Kidney glomerular epithelial cell (primary cell): Measurements from ENCODE around the gene TRIM42.

Experiments
- DNase-seq: peaks from one replicate; lab custom pipeline; 2025; lab: John Stamatoyannopoulos, UW

Gene TRIM42

GRCh38 chr3:140677764-140678163, at the start of gene TRIM42:
TSS of gene TRIM42 (plus strand) at chr3:140678064. CDS start at chr3:140678230, 166 bp downstream.
- DNase-seq = no peak

GRCh38 chr3:140628606-140629005, 49.3 kb upstream of the TRIM42 start:
- no peak for DNase-seq

GRCh38 chr3:140629357-140630137, 48.3 kb upstream of the TRIM42 start:
- peak; percentile 97 for DNase-seq

DNA sequence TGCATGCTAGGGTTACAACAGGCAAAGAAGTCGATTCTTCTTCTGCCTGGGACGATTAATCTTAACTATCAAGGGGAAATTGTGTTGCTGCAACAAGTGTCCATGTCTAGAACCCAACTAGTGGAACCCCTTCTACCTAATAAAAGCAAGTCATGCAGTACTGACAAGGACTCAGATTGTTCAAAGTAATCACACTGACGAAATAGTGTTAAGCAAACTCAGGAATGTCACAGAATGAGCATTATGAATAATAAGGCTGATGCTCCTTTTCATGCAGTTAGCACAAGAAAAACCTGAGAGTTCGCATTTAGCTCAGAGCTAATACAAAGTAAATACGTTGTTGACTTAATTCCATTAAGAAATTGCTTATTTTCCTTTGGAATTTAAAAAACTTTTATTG, 47.5 kb upstream of the TRIM42 start:
- no peak for DNase-seq

DNA sequence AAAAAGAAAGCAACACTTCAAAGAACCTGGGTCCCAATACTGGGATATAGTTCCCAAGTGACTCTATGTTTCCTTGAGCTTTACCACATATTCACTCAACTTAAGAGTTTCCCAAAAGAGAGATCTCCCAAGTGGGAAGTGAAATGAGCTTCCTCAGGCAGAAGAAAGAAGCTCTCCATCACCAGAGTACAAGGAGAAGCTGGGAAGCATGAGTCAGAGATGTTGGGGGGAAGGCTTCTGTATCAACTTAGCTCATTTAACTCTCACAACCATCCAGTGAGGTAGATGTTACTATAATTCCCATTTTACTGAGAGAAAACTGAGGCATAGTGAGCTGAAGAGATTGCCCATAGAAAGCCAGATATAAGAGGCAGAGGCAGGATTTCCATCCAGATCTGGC, 47.0 kb upstream of the TRIM42 start:
- no peak for DNase-seq

DNA sequence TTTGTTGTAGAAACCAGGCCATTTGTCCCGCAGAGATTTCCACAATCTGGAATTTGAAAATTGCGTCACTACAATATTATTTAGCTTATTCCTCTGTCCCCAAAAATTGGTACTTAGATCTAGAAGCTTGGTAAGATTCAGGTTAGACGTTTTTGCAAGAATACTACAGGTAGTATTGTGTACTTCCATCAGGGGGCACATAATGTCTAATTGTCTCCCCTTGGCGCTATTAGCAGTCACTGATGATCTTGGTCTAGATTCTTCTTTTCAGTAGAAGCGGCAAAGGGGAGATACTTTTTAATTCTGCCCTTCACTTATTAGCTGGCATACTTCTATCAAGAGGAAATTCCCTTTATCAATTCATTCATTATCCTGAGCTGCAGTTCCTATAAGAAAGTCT, 42.6 kb upstream of the TRIM42 start:
- DNase-seq = no peak

GRCh38 chr3:140636406-140637138, 41.3 kb upstream of the TRIM42 start:
- DNase-seq = no peak

DNA sequence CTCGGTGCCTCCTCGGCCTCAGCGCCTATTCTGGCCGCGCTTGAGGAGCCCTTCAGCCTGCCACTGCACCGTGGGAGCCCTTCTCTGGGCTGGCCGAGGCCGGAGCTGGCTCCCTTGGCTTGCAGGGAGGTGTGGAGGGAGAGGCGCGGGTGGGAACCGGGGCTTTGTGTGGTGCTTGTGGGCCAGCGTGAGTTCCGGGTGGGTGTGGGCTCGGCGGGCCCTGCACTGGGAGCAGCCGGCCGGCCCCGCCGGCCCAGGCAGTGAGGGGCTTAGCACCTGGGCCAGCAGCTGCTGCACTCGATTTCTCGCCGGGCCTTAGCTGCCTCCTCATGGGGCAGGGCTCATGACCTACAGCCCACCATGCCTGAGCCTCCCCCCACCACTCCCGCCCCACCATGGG, 26.6 kb upstream of the TRIM42 start:
- no peak for DNase-seq

DNA sequence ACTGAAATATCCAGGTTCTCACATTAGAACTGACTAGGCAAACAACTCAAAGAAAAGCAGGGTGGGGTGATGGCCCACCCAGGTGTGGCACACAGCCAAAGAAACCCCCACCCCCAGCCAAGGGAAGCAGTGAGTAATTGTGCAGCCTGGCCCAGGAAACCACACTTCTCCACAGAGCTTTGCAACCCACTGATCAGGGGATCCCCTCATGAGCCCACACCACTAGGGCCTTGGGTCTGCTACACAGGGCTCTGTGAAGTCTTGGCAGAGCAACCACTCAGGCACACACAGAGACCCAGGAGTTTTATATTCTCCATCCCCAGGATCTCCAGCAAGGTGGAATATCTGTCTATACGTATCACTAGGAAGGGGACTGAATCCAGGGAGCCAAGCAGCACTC, 22.2 kb upstream of the TRIM42 start:
- DNase-seq = no peak

GRCh38 chr3:140664111-140664510, 13.8 kb upstream of the TRIM42 start:
- DNase-seq = no peak

DNA sequence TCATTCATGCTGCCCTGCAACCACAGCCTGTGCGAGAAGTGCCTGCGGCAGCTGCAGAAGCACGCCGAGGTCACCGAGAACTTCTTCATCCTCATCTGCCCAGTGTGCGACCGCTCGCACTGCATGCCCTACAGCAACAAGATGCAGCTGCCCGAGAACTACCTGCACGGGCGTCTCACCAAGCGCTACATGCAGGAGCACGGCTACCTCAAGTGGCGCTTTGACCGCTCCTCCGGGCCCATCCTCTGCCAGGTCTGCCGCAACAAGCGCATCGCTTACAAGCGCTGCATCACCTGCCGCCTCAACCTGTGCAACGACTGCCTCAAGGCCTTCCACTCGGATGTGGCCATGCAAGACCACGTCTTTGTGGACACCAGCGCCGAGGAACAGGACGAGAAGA, 4.7 kb downstream of the TRIM42 start:
- DNase-seq = no peak

DNA sequence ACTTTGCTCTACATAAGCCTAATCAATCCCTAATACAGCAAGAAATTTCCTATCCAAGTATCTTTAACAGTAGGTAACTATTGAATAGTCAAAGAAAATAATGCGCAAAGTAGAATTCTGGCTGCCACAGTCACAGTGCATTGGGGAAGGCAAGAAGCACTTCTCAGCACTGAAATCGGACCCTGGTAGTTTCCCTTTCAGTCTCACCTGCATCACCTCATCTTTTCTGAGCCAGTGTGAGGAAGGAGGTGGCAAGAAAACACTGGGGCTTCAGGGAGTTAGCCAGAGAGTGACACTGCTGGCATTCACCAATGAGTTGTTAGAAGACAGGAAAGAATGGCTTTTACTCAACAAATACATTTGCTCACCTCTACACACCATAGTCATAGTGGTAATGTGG, 8.3 kb downstream of the TRIM42 start:
- no peak for DNase-seq

DNA sequence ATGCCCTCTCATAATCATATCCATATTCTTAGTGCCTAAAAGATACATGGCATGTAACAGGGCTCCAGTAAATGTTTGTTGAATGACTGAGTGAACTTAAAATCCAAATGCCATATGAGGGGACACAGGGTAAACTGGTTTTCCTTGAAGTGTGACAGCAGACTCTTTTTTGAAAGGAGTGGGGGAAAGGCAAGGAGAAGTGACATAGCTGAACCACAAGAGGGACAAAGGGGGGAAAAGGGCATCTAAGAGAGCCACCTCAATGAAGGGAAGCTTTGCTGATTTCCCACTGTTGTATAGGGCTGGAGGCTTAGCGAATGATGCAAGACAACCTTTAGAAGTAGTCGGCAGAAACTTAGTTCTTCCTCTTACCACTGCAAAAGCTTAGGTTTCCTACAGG, 9.1 kb downstream of the TRIM42 start:
- DNase-seq = no peak

DNA sequence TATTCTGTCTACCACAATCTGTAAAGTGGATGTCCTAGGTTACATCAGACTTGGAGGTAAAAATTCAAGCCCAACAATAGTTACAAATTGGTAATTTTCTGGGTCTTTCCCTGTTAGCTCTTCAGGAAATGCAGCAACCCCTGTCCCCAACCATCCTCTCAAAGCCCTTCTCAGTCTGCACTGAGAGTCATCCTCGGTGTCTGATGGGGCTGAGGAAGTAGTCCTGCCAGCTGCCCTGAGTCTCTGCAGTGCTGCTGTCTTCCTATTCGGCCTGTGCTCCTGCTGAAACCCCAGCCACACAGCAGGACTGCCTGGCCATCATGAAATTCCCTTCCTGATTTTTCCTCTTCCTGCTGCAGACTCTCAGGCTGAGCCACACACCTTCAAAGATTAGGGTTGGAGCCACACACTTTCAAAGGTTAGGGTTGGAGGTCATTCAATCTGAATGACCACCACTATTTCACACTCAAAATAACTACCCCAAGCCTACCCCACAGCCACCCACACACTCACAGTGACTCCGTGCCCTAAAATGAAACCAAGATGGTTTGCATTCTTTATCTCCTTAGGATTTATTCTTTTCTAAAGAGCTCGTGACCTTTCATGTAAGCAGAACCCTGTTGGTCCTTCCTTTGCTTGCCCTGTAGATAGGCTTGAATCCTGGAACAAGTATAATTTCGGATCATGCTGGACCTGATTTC, 17.6 kb downstream of the TRIM42 start:
- no peak for DNase-seq

DNA sequence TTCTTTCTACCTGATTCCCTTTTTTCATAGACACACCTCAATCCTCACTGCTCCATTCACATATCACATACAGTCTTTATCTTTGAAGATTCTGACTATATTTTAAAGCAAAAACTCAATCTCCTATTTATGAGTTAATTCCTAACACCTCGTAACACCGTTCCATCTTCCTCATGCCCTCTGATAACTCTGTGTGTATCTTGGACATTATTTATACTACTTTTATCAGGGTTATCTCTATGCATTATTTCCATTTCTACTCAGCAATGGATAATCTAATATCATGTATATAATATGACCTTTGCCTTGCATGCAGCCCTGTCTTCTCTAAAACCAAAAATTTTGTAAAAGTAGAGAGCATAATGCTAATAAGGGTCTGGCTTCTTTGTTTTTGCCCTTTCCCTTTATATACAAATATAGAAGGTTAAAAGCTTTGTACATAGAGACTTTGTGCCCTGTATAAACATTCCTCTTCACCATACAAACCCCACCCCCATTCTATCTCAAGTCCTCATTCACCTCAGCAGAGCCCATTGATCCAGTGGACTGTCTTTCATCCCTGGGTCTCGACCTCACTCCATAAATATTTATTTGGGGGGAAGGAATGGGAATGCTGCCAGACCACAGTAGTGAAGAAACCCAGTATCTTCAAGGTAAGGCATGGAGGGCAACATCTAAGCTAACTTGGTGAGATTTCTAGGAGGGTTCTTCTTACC, 21.8 kb downstream of the TRIM42 start:
- DNase-seq = no peak

DNA sequence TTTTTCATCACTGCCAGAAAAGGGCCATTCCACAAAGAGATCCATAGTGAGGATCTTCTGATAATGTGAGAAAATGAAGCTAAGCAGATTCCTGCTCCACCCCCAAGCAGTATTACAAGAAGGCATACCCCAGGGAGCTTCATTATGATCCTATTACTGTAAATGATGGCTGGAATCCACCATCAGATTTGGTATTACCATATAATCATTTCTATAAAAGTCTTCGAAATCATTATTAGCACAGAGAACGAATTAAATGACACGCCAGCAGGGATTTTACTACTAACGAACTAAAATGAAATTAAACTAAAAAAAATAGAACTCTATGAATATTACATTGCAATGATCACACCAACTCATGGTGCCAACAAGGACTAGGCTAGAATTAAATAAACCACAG, 24.4 kb downstream of the TRIM42 start:
- DNase-seq = no peak

- no peak for DNase-seq
These were observed 25.6 kb downstream of the TRIM42 start for GRCh38 chr3:140703496-140703895.

GRCh38 chr3:140704733-140705132, 26.9 kb downstream of the TRIM42 start:
- no peak for DNase-seq

- no peak for DNase-seq
These were observed 28.1 kb downstream of the TRIM42 start for GRCh38 chr3:140705954-140706353.

DNA sequence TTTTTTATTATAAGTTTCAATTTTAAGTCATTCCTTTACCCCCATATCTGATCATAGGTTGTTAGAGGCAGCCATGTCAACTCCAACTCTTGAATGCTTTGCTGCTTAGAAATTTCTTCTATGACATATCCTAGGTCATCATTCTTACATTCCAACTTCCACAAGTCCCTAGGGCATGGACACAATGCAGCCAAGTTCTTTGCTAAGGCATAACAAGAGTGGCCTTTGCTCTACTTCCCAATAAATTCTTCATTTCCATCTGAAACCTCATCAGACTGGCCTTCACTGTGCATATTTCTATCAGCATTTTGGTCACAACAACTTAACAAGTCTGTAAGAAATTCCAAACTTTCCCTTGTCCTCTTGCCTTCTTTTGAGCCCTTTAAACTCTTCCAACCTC, 28.5 kb downstream of the TRIM42 start:
- DNase-seq = no peak

- no peak for DNase-seq
These were observed 31.0 kb downstream of the TRIM42 start for GRCh38 chr3:140708815-140709214.

DNA sequence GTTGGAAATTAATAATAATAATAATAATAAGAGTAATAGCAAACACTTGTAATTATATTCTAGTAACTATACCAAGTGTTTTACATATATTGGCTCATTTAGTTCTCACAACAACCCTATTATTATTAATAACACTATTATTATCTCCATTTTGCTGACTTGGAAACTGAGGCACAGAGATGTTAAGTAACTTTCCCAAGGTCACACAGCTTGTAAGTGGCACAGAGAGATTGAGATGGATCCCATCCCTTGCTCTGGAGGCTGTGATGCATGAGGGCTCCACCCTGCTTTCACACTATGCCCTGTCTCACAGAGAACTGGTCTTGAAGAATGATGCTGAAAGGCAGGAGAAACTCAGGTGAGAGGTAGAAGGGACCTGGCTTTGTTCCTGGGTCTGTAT, 31.9 kb downstream of the TRIM42 start:
- no peak for DNase-seq
